Measurements from ENCODE around the gene CPN1.

The CPN1 gene

DNA sequence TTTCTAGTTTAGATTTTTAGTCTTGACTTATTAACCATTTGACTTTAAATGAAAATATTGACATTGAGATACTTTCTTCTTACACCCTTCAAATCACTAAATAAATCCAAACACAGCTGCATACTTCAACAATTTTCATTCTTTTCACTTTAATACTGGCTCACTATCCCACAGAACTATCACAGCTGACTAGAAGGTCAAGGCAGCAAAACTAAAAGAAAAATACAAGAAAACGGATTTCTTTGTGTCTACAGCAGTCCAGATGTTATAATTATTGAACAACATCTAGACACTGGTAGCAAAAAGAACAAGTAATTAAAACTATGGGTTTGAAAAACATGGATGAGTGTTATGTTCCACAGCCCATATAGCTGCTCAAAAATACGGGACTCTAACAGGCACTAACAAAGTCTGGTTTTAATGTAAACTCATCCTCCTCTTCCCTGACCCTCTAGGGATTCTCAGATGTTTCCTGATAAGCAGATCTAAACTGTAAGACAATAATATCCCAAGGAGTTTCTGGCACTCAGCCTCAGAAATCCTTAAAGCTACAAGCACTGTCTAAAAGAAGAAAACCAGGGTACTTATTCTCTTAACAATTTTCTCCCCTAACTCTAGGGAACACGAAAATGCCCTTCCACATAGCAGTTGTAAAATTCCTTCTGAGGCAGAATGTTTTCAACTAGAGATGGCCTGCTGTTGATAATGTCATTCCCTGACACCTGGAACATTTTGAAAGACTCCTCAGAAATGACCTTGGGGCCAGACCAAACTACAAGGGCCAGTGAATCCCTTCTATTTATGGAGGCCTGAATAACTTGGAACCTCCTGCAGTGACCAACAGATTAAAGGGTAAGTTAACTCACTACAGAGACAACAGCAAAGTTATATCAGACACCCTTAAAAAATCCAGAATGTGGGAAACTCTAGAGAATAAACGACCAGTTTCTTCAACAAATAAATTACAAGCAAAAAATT lies 84.7 kb downstream of the CPN1 start:
- peak; percentile 45 for DNase-seq (ENCODE audit: low read depth)

DNA sequence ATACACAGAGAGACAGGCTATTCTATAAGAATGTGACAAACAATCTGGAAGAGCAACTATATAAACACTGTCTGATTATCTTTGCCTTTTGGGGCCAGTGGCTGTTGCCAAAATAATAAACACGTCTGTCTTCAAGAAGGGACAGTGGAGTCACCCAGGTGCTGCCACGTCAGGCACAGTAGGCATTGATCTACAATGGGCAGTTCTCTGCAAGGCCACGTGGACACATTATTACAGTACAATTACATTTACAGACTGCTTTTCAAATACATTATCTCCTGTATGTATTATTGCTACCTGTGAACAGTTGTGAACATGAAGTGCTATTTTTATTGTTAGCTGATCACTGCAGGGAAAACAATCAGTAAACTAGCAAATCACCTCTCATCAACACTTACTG lies 86.0 kb downstream of the CPN1 start:
- DNase-seq (ENCODE audit: low read depth) = no peak

DNA sequence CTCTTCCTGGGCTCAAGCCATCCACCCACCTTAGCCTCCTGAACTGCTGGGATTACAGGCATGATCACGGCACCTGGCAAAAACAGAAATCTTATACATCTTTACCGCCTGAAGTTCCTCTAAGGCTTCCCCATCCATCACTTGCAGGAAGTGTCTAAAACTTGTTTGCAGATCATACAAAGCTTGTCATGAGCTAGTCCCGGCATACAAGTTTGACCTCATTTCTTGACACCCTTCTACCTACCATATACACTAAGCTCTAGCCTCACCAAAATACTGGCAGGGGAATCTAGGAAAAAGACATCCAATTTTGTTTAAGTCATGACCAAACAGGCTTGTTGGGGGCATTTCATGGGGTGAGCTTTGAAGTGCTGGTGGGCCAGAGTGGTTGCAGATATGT lies 86.4 kb downstream of the CPN1 start:
- DNase-seq (ENCODE audit: low read depth) = no peak

DNA sequence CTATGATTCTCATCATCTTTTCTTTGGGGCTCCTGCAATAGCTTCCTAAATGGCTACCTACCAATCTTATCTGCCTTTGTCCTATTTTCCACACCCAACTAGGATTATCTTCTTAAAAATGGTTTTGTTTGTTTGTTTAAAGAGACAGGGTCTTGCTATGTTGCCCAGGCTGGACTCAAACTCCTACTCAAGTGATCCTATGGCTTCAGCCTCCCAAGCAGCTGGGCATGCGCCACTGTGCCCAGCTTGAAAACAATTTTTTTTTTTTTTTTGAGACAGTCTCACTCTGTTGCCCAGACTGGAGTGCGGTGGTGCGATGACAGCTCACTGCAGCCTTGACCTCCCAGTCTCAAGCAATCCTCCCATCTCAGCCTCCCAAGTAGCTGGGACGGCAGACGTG lies 86.9 kb downstream of the CPN1 start:
- DNase-seq (ENCODE audit: low read depth) = no peak

DNA sequence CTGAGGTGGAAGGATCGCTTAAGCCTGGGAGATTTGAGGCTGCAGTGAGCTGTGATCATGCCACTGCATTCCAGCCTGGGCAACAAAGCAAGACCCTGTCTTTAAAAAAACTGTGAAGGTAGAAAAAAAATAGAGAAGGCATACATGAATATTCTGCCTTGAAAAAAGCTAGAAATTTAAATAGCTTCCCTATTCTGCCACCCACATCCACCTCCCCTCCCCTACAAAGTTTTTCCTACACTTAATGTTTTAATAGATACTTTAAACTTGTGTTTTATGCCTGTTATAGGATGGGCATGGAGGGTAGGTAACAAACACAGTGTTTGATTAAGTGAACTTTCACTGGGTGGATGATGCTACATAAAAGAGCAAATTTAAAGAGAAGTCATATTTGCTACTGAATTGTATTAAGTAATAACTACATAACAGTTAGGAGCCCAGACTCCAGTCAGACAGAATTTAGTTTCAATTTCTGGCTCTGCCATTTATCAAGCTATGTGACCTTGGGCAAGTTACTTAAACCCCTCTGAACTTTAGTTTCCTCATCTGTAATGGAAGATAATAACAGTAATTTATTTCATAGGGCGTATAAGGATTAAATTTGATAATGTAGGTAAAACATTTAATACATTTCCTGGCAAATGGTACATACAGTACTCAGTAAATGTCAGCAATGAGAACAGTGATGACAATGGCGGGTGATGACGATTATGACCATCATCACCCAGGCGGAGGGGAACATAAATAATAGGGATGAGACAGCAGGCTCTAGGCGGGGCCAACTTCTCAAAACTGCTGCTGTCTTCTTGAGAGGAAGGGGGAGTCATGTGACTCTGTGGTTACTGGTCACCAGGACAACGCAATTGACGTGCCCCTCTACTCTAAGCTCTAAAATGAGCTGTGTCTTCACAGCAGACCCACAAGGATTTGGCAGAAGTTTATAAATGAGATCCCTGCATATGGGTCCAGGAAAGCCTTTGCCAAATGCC lies 87.7 kb downstream of the CPN1 start:
- peak; percentile 97 for DNase-seq (ENCODE audit: low read depth)

Data from ELR (cell line).